ENCODE measurements around the gene CACNA2D3.

CACNA2D3 gene

GRCh38 chr3:54713031-54713430 is 590.7 kb downstream of the CACNA2D3 start:
- no peak for TF ChIP-seq GATA3 (IDR thresholded peaks at IDR 0.05; ENCODE audit: low read depth, low read length)
- TF ChIP-seq GATA2 (IDR thresholded peaks at IDR 0.05; ENCODE audit: low read depth, low read length), result no peak

- TF ChIP-seq GATA3 (IDR thresholded peaks at IDR 0.05; ENCODE audit: low read depth, low read length) (no peak), GATA2 (IDR thresholded peaks at IDR 0.05; ENCODE audit: low read depth, low read length) (no peak)
Measured at GRCh38 chr3:54713455-54713854, 591.1 kb downstream of the CACNA2D3 start.

- TF ChIP-seq GATA2 (IDR thresholded peaks at IDR 0.05; ENCODE audit: low read depth, low read length), result no peak
- TF ChIP-seq GATA3 (IDR thresholded peaks at IDR 0.05; ENCODE audit: low read depth, low read length), result no peak
Measured at GRCh38 chr3:54714035-54714434, 591.7 kb downstream of the CACNA2D3 start.

GRCh38 chr3:54717506-54717905 is 595.2 kb downstream of the CACNA2D3 start:
- no peak for TF ChIP-seq GATA3 (IDR thresholded peaks at IDR 0.05; ENCODE audit: low read depth, low read length)
- no peak for TF ChIP-seq GATA2 (IDR thresholded peaks at IDR 0.05; ENCODE audit: low read depth, low read length)

GRCh38 chr3:54719914-54720313 is 597.6 kb downstream of the CACNA2D3 start:
- TF ChIP-seq GATA2 (IDR thresholded peaks at IDR 0.05; ENCODE audit: low read depth, low read length) (no peak), GATA3 (IDR thresholded peaks at IDR 0.05; ENCODE audit: low read depth, low read length) (no peak)

- TF ChIP-seq GATA2 (IDR thresholded peaks at IDR 0.05; ENCODE audit: low read depth, low read length) (no peak), GATA3 (IDR thresholded peaks at IDR 0.05; ENCODE audit: low read depth, low read length) (no peak)
Measured at GRCh38 chr3:54720604-54721003, 598.3 kb downstream of the CACNA2D3 start.

- TF ChIP-seq GATA3 (IDR thresholded peaks at IDR 0.05; ENCODE audit: low read depth, low read length) (no peak), GATA2 (IDR thresholded peaks at IDR 0.05; ENCODE audit: low read depth, low read length) (no peak)
Measured at GRCh38 chr3:54731732-54732445, 609.5 kb downstream of the CACNA2D3 start.

GRCh38 chr3:54733106-54734006 is 611.0 kb downstream of the CACNA2D3 start:
- TF ChIP-seq GATA3 (IDR thresholded peaks at IDR 0.05; ENCODE audit: low read depth, low read length) (peak; percentile 91), GATA2 (IDR thresholded peaks at IDR 0.05; ENCODE audit: low read depth, low read length) (peak; percentile 92)

GRCh38 chr3:54736459-54736858 is 614.1 kb downstream of the CACNA2D3 start:
- TF ChIP-seq GATA3 (IDR thresholded peaks at IDR 0.05; ENCODE audit: low read depth, low read length) (no peak), GATA2 (IDR thresholded peaks at IDR 0.05; ENCODE audit: low read depth, low read length) (no peak)

- TF ChIP-seq GATA2 (IDR thresholded peaks at IDR 0.05; ENCODE audit: low read depth, low read length) (no peak), GATA3 (IDR thresholded peaks at IDR 0.05; ENCODE audit: low read depth, low read length) (no peak)
Measured at GRCh38 chr3:54743755-54744154, 621.4 kb downstream of the CACNA2D3 start.

GRCh38 chr3:54744291-54744690 is 621.9 kb downstream of the CACNA2D3 start:
- TF ChIP-seq GATA2 (IDR thresholded peaks at IDR 0.05; ENCODE audit: low read depth, low read length), result no peak
- no peak for TF ChIP-seq GATA3 (IDR thresholded peaks at IDR 0.05; ENCODE audit: low read depth, low read length)

- no peak for TF ChIP-seq GATA2 (IDR thresholded peaks at IDR 0.05; ENCODE audit: low read depth, low read length)
- TF ChIP-seq GATA3 (IDR thresholded peaks at IDR 0.05; ENCODE audit: low read depth, low read length), result peak; percentile 57; the same call in 1 of the 2 replicates
Measured at GRCh38 chr3:54745843-54746242, 623.5 kb downstream of the CACNA2D3 start.

- TF ChIP-seq GATA2 (IDR thresholded peaks at IDR 0.05; ENCODE audit: low read depth, low read length) (no peak), GATA3 (IDR thresholded peaks at IDR 0.05; ENCODE audit: low read depth, low read length) (no peak)
Measured at GRCh38 chr3:54746722-54747121, 624.4 kb downstream of the CACNA2D3 start.

- TF ChIP-seq GATA2 (IDR thresholded peaks at IDR 0.05; ENCODE audit: low read depth, low read length) (no peak), GATA3 (IDR thresholded peaks at IDR 0.05; ENCODE audit: low read depth, low read length) (no peak)
Measured at GRCh38 chr3:54755756-54756155, 633.4 kb downstream of the CACNA2D3 start.

- TF ChIP-seq GATA2 (IDR thresholded peaks at IDR 0.05; ENCODE audit: low read depth, low read length) (no peak), GATA3 (IDR thresholded peaks at IDR 0.05; ENCODE audit: low read depth, low read length) (no peak)
Measured at GRCh38 chr3:54756330-54756731, 634.0 kb downstream of the CACNA2D3 start.
